Measurements from ENCODE around the gene CR1.
"Not testable (repeated sequence)": the region's sequence is repeated elsewhere in the genome, so short reads cannot be mapped to it uniquely, and the experiment has no call there.

Gene CR1

DNA sequence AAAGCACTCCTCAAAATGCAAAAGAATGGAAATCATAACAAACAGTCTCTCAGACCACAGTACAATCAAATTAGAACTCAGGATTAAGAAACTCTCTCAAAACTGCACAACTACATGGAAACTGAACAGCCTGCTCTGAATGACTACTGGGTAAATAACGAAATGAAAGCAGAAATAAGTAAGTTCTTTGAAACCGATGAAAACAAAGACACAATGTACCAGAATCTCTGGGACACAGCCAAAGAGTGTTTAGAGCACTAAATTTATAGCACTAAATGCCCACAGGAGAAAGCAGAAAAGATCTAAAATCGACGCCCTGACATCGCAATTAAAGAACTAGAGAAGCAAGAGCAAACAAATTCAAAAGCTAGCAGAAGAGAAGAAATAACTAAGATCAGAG is 95.2 kb downstream of the CR1 start:
- DNase-seq = not testable (repeated sequence)

DNA sequence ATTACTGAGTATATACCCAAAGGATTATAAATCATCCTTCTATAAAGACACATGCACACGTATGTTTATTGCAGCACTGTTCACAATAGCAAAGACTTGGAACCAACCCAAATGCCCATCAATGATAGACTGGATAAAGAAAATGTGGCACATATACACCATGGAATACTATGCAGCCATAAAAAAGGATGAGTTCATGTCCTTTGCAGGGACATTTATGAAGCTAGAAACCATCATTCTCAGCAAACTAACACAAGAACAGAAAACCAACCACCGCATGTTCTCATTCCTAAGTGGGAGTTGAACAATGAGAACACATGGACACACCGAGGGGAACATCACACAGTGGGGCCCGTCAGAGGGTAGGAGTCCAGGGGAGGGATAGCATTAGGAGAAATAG is 98.1 kb downstream of the CR1 start:
- DNase-seq = not testable (repeated sequence)

DNA sequence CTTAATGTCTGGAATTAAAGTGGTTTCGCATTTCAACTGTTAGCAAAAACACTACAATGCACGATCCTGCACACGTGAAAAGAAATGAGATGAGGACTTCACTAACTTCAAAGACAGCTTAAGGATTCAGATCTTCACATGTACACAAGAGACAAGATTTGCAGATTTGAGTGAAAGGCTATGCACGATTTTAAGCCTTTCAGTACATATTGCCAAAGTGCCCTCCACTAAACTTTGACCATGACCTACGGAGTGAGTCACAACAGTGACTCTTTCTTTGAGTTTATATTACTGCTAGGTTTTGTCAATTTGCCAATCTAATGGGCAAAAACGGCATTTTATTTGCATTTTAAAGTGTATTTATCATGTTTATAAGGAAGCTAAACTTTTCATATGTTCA is 107.8 kb downstream of the CR1 start:
- no peak for DNase-seq

DNA sequence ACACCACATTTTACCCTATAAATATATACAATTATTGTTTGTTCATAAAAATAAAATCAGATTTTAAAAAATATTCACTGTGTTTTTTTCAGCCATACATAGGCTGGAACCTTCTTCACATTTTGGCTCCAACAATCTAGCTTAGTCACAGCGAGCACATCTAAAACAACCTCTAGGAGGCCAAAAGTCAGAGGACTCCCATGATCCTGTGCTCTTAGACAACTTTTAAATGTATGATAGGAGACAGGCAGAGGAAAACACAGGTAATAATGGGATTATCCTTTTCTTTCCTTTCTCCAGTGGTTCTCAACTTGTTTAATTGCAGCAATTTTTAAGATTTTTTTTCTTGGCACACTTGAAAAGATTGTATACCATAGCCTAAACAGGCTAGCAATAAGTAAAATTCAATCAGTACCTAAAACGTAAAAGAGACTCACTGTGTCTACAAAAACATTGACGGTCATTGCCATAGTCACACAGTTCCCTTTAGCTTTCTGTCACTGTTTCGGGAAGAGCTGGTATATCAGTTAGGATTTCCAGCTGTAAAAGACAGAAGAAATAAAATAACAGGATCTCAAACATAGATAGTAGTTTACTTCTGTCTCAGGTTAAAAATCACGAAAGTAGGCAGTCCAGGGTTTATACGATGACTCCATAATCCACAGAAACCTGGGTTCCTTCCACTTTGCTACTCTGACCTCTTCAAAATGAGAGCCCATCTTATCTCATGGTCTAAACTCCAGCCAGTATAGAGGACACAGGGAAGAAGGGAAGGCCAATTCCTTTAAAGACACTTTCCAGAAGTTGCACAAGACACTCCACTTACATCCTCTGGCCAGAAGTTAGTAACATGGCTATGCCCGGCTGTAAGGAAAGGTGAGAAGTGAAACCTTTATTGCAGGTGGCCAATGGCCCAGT is 109.7 kb downstream of the CR1 start:
- DNase-seq = no peak

GRCh38 chr1:207606362-207606755 is 110.4 kb downstream of the CR1 start:
- DNase-seq = no peak

DNA sequence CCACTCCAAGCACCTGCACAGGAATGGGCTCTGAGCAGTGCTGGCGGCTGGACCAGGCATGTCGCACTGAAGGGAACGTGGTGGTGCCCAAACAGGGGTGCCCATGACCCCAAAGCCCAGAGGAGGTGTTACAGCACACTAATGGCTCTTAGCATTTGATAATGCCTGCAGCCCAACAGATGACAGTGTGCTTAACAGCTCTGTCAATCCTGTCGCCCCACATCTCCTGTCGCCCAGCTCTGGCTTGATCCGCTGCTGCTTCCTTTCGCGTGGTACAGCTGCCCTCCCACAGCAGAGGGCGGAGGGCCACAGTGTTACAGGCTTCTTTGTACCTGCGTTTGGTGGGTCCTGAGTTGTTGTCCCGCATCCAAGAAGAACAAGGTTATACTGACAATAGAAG is 116.8 kb downstream of the CR1 start:
- no peak for DNase-seq

- peak; percentile 40 for DNase-seq
Measured at GRCh38 chr1:207619871-207620542, 124.0 kb downstream of the CR1 start.

DNA sequence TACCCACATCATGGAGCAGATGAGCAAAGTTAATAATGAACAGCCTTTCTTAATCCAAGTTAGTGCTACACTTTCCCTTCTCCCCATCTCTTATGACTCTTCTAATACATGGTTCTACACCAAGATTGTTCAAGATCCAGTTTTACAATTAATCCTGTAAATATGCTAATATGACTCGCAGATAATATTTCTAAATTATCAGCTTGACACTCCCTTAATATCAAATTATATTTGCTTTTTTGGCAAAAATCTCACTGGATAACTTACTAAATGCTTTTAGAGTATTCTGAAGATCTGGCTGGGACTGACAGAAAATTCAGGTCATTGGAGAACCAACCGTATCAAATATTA is 124.6 kb downstream of the CR1 start:
- no peak for DNase-seq

GRCh38 chr1:207625504-207626071 is 129.6 kb downstream of the CR1 start:
- DNase-seq = not testable (repeated sequence)

GRCh38 chr1:207626972-207627337 is 131.0 kb downstream of the CR1 start:
- no peak for DNase-seq

- DNase-seq = no peak
Measured at GRCh38 chr1:207627496-207627895, 131.5 kb downstream of the CR1 start.

DNA sequence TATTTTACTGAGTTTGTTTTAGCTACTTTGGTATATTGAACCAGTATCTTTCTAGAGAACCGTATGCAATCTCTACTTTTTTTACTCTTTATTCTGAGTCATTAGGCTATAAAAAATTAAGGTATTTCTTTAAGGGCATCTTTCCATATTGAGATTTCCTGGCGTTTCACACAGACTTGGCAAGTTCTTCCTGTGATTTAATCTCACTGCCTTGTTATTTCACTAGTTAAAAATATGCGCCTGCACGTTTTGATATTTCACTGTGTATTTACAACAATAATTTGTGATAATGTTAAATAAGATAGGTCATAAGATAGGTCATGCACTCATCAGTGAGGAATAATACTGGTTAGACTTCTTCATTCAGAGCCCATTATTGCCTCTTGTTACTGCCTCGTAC is 132.8 kb downstream of the CR1 start:
- DNase-seq = no peak

DNA sequence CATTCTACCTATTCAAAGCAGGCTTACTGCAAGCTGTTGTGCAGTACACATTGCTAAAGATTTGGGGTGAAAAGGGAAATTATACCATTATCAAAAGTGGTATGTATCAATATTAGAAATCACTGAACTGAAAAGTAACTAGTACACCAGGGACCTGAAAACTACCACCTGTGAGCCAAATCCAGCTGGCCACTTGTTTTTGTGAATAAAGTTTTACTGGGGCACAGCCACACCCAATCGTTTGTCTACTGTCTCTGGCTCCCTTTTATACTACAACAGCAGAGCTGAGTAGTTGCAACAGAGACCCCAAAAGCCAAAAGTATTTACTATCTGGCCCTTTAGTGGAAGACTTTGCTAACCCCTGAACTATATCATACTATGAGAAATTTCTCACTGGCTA is 135.2 kb downstream of the CR1 start:
- no peak for DNase-seq

DNA sequence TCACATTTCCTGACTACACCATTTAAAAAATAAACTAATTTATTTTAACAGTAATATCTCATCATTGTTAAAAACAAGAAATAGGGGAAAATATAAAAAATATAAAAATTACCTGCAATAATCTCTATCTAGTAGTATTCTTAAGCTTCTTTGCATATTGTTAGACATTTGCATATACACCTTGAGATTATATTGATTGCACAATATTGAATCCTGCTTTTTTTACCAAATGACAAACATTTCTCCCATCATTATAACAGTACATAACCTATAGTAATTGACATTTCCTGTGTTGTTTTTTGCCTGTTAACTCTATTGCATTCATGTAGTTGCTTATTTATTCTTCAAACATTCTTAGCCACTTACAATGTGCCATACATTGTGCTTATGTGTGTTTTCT is 137.3 kb downstream of the CR1 start:
- no peak for DNase-seq

GRCh38 chr1:207633699-207634289 is 137.8 kb downstream of the CR1 start:
- DNase-seq = not testable (repeated sequence)

GRCh38 chr1:207634293-207634692 is 138.3 kb downstream of the CR1 start:
- DNase-seq = not testable (repeated sequence)

GRCh38 chr1:207635569-207636186 is 139.7 kb downstream of the CR1 start:
- not testable (repeated sequence) for DNase-seq

GRCh38 chr1:207638487-207639145 is 142.7 kb downstream of the CR1 start:
- DNase-seq = not testable (repeated sequence)

- not testable (repeated sequence) for DNase-seq
Measured at GRCh38 chr1:207639362-207639761, 143.4 kb downstream of the CR1 start.

DNA sequence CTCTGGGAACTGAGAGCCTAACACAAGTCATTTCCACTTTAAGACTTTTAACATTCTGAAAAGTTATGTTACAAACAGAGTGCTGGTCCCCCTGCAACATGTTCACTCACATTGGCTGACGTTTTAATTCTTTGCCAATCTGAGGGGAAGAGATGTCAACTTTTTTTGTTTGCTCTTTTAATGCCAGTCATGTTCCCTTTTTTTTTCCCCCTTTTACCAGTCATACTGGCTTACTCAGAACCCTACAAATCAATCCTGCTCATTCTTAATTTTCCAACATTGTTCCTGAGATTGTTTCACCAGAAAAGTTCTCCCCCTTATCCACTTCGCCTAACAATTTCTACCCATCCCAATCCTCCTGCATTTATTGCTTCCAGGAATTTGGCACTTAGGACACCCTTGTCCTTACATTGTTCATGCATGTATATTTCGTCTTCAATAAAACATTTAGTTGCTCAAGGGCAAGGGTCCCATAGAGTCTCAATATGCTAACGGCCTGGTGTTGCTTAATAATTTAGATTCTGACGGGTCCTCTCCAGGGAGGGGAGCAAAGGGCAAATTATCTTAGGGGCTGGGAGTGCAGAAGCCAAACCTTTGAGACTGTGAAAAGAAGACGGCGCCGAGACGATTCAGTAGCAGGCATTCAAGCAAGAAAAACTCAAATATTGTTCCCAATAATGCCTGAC is 148.4 kb downstream of the CR1 start:
- DNase-seq = no peak

DNA sequence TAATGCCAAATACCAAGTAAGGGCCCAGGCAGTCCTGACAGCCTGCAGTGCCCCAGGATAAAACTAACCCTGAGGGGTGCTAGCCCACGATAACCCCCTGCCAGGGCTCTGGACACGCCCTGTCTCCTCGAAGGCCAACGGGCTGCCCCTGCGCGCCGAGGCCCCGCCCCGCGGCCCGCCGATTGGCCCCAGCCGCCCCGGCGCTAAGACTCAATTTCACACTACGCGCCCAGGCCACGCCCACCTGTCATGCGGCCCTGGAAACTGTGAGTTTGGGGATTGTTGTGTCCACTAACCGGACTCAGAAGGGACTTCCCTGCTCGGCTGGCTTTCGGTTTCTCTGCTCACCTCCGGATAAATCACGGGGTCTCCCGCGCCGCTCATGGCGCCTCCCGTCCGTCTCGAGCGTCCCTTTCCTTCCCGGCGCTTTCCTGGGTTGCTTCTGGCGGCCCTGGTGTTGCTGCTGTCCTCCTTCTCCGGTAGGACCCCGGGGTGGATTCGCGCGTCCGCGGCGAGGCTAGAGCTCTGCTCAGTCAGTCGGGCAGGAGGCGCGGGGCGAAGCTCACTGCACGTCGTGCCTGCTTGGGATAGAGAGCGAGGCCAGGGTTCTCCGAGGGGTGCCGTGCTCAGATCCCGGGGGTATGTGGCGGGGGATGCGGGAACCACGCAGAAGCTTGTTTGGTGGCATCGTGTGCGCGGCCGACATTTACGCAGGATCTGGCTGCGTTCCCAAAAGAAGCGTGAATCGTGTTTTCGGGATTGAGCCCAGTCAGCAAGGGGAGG is 149.1 kb downstream of the CR1 start, which contains the start of gene CR1L:
Gene CR1L (plus strand): TSS at position 282 of the 783 bp plus-strand sequence. CDS start 101 bp downstream, at position 383.
- DNase-seq = no peak
